Measurements from ENCODE around the gene ZNF182.
"Not testable (repeated sequence)": the region's sequence is repeated elsewhere in the genome, so short reads cannot be mapped to it uniquely, and the experiment has no call there.

The ZNF182 gene

GRCh38 chrX:48030237-48030636 is 26.4 kb upstream of the ZNF182 start:
- TF ChIP-seq CTCF (IDR thresholded peaks at IDR 0.05; ENCODE audit: low read depth, low read length), result no peak
- Histone ChIP-seq H3K27me3 (no peaks in the 10 kb centered on the region), H3K4me3 (ENCODE audit: low read depth, low read length) (no peak overlapping the region), H3K36me3 (no peaks in the 10 kb centered on the region), H3K4me1 (no peaks in the 10 kb centered on the region), H3K9me3 (no peaks in the 10 kb centered on the region)
- DNase-seq, result no peak

GRCh38 chrX:48028091-48028490 is 24.3 kb upstream of the ZNF182 start:
- Histone ChIP-seq H3K27me3 (no peaks in the 10 kb centered on the region), H3K4me3 (ENCODE audit: low read depth, low read length) (no peak overlapping the region), H3K36me3 (no peaks in the 10 kb centered on the region), H3K9me3 (no peaks in the 10 kb centered on the region), H3K4me1 (no peaks in the 10 kb centered on the region)
- no peak for TF ChIP-seq CTCF (IDR thresholded peaks at IDR 0.05; ENCODE audit: low read depth, low read length)
- DNase-seq, result no peak

DNA sequence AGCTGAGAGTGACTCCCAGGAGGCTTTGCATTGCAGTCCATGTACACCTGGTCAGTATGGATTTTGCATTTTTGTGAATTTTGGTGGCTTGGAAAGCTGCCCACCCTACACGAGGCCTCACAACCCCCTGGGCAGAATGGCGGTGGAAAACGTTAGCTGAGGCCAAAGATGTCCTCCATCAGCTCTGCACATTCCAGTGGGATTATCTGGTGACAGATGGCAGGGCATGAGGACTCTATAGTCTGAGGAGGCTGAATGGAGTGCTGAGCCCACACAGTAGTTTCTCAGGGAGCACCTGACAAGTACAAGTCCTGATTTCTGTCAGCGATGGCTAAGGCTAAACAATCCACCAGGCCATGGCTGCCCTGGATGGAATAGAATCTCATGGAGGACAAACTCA is 23.8 kb upstream of the ZNF182 start:
- not testable (repeated sequence) for DNase-seq; H3K9me3 ChIP-seq; H3K4me1 ChIP-seq; H3K27me3 ChIP-seq; H3K36me3 ChIP-seq; H3K4me3 ChIP-seq (ENCODE audit: low read depth, low read length)

DNA sequence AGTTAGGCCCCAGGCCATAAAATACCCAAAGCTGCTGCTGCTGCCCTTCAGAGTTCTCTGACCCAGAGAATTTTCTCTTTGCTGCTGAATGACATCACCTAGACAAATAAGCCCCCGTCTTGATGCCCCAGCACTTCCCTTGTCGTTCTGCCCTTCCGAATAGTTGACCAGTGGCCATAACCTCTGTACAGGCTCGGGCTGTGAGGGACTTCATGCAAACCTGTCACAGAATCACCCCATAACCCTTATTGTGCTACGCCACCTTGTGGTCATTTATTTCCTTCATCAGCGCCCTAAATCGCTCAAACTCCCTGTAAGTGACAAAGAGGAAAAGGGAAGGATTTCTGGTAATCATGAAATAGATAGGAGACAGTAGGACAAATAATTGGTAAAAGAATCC is 21.8 kb upstream of the ZNF182 start:
- DNase-seq, result peak; percentile 42
- no peaks in the 10 kb centered on the region for H3K27me3 ChIP-seq
- H3K36me3 ChIP-seq, result no peaks in the 10 kb centered on the region
- TF ChIP-seq CTCF (IDR thresholded peaks at IDR 0.05; ENCODE audit: low read depth, low read length), result peak; percentile 69
- H3K9me3 ChIP-seq, result no peaks in the 10 kb centered on the region
- H3K4me3 ChIP-seq (ENCODE audit: low read depth, low read length), result no peak overlapping the region
- H3K4me1 ChIP-seq, result no peaks in the 10 kb centered on the region

DNA sequence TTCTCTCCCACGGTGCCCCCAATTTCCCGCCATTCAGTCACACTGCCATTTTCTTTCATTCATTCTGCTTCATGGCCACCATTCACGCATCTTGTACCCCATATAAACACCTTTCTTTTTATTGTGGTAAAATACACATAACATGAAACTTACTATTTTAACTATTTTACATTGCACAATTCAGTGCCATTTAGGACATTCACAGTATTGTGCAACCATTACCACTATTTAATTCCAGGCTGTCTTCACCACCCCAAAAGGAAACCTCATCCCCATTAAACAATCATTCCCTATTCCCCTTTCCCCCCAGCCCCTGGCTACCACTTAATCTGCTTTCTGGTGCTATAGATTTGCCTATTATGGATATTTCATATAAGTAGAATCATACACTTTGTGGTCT is 18.9 kb upstream of the ZNF182 start:
- H3K36me3 ChIP-seq, result no peaks in the 10 kb centered on the region
- TF ChIP-seq CTCF (IDR thresholded peaks at IDR 0.05; ENCODE audit: low read depth, low read length), result no peak
- DNase-seq, result no peak

DNA sequence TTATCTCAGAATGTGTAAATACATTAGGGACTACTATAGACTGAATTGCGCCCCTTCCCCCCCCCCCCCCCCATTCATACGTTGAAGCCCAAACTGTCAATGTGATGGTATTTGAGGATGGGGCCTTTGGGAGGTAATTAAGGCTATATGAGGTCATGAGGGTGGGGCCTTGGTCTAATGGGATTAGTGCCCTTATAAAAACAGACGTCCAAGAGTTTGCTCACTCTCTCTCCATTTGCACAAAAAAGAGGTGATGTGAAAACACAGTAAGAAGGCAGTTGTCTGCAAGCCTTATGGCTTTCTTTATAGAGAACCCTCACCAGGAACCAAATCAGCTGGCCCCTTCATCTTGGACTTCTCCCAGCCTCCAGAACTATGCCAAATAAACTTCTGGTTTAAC is 18.3 kb upstream of the ZNF182 start:
- TF ChIP-seq CTCF (IDR thresholded peaks at IDR 0.05; ENCODE audit: low read depth, low read length), result no peak
- Histone ChIP-seq H3K9me3 (no peaks in the 10 kb centered on the region), H3K4me3 (ENCODE audit: low read depth, low read length) (no peak overlapping the region), H3K36me3 (no peaks in the 10 kb centered on the region), H3K27me3 (no peaks in the 10 kb centered on the region), H3K4me1 (no peaks in the 10 kb centered on the region)
- DNase-seq, result no peak

More for the DNA sequence above, 18.9 kb upstream of the ZNF182 start:
- Histone ChIP-seq H3K9me3 (no peaks in the 10 kb centered on the region), H3K4me1 (no peaks in the 10 kb centered on the region), H3K27me3 (no peaks in the 10 kb centered on the region), H3K4me3 (ENCODE audit: low read depth, low read length) (no peak overlapping the region)

Data from BE2C (cell line).